CD4-positive, alpha-beta T cell treated with Interleukin-6 for 4 hours (primary cell): Measurements from ENCODE around the gene C3orf22.
A peak's percentile ranks its signal among the peaks of the same experiment; 100 is the strongest.

Source experiments
- DNase-seq: peaks from one replicate; pipeline ENCODE4 v3.0.0-alpha.2; 2020; ENCODE audit warnings: mixed read lengths

The C3orf22 gene

DNA sequence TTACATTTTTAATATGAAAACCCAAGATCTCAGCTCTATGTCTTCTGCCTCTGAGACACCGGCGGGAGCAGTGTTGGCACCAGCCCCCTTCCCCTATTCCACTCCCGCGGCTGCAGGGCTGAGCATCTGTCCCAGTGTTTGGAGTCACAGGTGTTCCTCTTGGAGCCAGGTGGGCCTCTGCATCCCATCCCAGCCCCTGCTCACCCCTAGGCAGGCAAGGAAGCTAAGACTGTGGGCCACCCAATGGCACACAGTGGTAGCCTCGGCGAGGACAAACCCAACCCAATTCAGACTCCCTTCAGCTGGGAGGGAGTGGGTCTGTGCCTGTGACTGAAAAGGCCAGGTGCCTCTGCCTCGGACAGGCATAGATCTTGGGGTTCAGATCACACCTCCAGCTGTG is 31.7 kb downstream of the C3orf22 start:
- no peak for DNase-seq

- DNase-seq: no peak
Measured at GRCh38 chr3:126526668-126527005, 32.1 kb downstream of the C3orf22 start.

GRCh38 chr3:126525853-126526667 is 32.7 kb downstream of the C3orf22 start:
- no peak for DNase-seq

DNA sequence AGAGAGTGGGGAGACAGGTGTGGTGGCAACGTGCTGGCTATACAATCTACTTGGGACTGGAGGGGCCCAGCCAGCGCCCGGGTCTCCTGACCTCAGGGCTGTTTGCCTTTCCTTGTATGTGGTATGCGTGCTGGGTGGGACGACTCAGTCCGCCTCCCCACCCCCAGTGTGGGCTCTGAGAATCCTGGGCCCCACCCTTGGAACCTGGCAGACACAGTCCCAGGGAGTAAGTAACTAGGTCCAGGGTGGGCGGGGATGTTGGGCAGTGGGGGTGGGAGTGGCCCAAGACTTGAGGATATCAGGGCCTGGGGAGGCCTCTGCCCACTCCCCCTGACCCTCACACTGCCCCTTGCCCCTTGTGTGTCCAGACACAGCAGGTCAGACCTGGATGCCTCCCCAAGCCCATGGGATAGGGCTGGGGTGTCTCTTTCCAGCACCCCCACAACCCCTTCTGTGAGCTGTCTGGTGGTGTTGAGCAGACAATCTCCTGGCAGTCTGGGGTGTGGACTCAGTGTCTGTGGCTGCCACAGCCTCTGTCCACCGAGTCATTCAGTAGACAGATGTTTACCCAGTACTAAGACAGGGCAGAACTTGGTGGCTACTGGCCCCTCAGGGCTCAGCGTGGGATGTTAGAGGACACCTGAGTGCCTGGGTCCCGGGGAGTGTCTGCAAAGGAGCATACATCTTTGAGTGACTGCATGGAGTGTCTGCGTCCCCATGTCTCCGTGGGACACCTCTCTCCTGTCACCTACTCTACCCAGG is 33.5 kb downstream of the C3orf22 start:
- DNase-seq: no peak

GRCh38 chr3:126524429-126524988 is 34.2 kb downstream of the C3orf22 start:
- no peak for DNase-seq

DNA sequence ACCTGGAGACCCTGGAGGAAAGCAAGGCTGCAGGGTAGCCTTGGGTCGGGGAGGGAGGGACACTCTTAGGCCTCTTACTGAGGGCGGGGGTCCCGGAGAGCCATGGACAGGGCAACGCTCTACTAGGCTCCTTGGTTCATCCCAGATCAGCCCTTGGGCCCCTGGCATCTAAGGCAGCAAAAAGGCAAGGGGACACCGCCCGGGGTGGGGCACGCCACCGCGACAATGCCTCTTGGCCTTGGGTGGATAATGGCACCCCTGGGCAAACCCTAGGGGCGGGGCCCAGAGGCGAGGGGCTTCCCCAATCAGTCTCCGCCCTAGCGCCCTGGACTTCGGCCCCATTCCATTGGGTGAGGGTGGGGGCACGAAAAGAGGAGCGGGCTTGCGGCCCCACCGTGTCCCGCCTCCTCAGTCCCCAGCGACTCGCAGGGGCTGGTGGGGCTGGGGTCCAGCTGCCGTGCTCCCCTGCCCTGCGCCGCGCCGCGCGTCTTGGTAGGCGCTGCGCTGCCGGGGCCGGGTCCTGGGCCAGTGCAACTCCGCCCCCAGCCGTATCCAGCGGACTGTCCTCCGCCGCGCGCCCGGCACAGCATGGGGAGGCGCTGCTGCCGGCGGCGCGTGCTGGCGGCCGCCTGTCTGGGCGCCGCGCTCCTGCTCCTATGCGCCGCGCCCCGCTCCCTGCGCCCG is 34.8 kb downstream of the C3orf22 start, which contains the start of gene CHST13:
Gene CHST13 (plus strand): TSS at position 411 of the 684 bp plus-strand sequence. CDS start 178 bp downstream, at position 589.
- no peak for DNase-seq

DNA sequence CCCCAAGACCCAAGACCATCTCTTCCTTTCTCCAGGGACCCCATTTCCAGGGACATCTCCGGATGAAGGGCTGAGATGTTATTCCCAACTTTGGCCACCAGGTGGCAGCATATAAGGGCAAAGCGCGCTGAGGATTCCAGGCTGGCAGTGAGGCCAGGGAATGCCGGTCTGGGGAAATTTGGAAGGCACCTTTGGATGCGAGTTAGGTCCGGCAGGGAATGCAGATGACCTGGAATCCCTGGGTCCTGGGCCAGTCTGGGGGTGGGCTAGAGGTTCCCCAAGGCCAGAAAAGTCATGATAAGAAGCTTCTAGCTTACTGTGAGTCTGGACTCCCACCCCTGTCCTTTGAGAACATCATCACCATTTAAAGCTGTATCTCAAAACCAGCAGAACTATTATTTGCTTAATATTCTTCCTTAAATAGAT is 36.4 kb downstream of the C3orf22 start:
- peak; percentile 47 for DNase-seq

DNA sequence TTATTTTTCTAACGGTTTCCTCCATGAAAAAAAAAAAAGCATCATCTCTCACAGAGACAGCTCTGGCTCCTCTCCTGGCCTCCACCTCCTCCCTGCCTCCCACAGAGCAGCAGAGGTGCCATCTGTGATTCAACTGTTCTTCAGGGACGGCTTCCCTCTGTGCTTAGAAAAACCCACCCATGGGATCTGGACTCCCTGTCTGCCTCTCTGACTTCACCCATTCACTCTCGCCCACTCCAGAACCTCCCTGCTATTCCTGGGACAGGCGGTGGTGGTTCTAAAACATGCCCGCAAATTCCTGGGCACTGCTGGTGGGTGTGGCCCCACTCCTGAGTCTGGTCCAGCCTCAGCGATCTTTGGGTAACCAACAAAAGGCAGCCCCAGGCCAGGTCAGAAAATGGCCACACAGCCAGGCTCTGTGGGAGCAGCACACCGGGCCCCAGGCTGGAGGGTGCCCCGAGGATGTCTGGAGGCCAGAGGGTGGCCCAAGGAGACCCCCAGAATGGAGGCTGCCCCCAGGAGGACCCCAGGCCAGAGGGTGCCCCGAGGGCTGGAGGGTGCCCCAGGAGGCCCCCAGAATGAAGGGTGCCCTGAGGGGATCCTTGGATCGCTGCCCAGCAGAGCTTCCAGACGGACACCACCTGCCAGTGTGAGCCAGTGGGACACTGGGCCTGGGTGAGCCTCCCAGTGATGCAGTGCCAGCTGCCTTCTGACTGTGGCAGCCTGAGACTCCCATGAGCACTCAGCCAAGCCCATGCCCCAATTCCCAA is 37.4 kb downstream of the C3orf22 start:
- no peak for DNase-seq

DNA sequence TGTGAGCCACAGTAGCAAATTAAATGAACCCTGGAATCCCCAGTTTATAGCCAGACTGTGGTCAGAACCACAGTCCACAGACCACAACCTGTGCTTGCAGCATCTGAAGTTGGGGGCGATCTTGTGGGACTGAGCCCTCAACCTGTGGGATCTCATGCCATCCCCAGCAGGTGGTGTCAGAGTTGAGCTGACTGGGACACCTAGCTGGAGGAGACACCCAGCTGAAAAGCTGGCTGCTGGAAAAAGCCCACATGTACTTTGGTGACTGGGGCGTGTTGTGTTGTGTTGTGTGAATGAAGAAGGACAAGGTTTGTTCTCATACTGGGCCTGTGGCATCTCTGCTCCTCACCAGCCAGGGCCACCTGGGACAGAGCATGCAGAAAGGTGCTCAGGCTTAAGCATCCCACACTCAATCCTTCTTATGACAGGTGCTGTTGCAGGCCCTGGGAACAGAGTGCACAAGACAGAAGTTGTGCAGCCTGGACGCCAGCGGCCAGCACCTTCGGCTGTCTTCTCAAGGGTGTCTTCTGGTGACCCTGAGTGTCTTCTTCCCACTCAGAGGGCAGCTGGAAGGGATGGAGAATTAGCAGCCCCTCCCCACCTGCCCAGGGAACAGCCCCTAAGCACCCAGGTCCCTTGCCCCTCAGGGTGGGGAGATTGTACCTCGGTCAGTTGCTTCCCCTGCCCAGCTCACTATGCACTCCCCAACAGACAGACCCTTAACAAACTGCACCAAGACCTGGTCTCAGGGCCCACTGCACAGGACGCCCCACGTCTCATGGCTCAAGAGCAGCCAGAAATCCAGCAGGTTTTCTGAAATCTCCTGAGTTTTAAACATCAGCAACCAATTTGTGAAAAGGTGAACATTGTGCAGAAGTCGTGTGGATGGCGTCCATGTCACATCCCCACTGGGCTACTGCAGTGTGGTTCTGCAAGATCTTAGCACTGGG is 39.0 kb downstream of the C3orf22 start:
- DNase-seq: no peak

DNA sequence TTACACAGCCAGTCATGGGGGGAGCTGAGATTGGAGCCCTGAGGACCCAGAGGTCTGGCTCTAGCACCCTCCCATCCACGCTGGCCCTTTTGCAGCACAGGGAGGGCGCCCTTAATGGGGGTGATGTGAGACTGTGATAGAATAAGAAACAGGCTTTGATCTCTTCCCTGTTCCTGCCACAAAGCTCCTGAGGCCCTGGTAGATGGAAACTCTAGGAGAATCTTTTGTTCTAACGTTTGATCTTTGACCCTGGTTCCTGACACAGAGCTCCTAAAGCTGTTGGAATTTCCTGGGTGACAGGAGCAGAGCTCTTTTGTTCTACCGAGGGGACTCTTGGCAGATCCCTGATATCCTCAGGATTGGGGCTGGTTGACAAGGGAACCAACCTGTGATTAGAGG is 40.0 kb downstream of the C3orf22 start:
- DNase-seq: no peak

DNA sequence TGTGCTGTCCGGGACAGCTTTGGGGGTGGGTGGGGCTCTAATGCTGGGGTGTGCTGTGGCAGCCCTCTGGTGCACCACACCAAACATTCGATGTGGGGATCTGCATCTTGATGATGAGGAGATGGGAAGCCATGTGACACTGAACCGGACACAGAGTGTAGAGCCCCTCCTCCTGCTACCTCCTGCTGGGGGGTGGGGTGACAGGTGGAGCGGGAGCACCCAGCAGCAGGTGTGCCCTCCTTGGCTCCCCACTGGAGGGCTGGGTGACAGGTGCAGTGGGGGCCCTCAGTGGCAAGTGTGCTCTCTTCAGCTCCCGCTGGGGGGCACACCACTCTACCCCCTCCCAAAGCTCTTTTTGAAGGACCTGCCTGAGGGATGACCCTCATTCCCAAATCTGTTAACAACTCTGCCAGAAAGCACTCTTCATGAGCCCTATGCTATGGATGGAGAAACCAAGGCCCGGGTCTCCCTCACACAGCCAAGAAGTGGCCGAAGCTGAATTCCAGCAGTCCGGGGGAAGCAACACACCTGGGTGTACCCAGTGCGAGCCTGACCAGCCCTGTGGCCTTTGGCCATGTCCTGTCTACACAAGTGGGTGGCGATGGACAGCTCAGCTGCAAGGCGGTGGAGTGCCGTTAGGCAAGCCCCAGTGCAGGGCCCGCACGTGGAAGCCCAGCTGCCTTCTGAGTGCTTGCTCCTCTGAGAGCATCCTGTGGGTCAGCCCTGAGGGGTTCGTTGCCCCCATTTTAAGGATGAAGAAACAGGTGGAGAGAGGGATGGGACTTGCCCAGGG is 40.5 kb downstream of the C3orf22 start:
- no peak for DNase-seq

GRCh38 chr3:126517291-126517951 is 41.3 kb downstream of the C3orf22 start, which contains the start of gene UROC1:
TSS of gene UROC1 (minus strand) at chr3:126517773. CDS start at chr3:126517719, 54 bp downstream.
- no peak for DNase-seq

DNA sequence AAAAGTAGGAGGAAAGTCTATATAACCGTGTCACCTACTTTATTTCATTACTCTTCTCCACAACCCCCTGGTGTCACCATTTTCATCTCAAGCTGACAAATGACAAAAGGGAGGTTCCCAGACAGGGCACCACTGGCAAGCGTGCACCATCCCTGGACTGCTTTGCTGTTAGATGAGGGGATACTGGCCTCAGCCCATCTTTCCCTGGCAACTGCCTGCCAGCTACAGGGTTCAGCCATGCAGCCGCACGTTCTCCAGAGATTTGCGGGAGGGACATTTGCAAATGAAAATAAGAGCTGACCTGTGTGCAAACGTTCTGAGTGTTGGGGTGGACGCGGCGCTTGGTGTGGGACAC is 41.8 kb downstream of the C3orf22 start:
- DNase-seq: no peak

DNA sequence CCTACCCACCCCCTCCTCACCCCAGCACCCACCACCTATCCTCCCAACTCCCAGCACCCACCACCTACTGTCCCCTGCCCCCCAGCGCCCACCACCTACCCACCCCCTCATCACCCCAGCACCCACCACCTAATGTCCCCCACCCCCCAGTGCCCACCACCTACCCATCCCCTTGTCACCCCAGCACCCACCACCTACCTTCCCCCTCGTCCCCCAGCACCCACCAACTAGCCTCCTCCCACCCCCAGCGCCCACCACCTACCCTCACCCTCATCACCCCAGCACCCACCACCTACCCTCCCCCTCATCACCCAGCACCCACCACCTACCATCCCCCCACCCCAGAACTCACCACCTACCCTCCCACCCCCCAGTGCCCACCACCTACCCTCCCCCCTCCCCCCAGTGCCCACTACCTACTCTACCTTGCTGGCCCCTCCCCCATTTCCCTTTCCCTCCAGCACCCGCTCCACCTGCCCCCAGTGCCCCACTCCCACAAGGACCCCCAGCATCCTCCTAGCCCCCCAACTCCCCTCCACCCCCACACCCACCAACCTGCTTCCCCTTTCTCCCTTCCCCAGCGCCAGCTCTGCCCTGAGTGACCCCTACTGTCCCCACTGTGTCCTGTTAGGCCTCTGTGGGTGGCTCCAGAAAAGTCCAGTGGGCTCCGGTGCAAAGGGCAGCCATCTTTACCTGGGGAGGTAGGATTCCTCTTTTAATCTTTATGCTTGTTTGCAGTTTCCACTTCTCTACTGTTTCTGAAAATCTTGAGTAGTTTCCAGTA is 42.4 kb downstream of the C3orf22 start:
- no peak for DNase-seq

GRCh38 chr3:126515066-126515706 is 43.5 kb downstream of the C3orf22 start:
- DNase-seq: no peak

DNA sequence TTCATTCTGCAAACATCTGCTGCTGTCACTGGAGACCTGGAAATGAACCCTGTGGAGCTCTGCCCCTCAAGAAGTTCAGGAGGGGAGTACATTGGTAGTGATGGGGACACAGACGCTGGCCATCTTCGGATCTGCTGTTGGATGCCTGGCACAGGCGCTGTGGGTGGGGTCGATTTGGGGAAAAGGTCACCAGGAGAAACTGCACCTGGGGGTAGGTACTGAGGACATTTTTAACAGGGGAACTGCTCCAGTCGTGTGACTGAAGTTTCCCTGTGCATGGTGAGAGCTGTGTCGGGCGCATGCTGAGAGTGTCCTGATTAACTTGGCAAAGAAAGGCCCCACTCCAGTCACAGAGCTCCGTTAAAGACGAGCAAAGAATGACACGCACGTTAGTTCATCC is 44.6 kb downstream of the C3orf22 start:
- DNase-seq: no peak

GRCh38 chr3:126512916-126513650 is 45.6 kb downstream of the C3orf22 start:
- DNase-seq: no peak

GRCh38 chr3:126512026-126512425 is 46.7 kb downstream of the C3orf22 start:
- DNase-seq: no peak
